B cell (primary cell): ENCODE measurements around the gene TNFRSF12A. TPM values are rescaled to one million over a fixed set of nuclear protein-coding genes. Genes with fewer than 3 reads are reported as not detected.

ENCODE experiments used
- ATAC-seq: fragments of 200-7000 bp; cut with Tn5 transposase; one replicate; pipeline ENCODE4 v1.10.0; 2021; ENCODE audit warnings: low read depth, mild to moderate bottlenecking, moderate number of reproducible peaks, moderate library complexity
- CTCF ChIA-PET: fragments of 350-600 bp; sonication (Branson Sonifier 250); formaldehyde crosslinking; loops from one replicate; lab custom pipeline; 2021; ENCODE audit warnings: antibody characterized with exemption, inconsistent platforms; lab: Charles Lee
- POLR2A ChIA-PET: fragments of 350-600 bp; sonication (Branson Sonifier 250); formaldehyde crosslinking; loops from one replicate; lab custom pipeline; 2021; ENCODE audit warnings: antibody characterized with exemption; lab: Charles Lee
- DNase-seq: peaks from one replicate; pipeline ENCODE4 v3.0.0; 2013
- H2AFZ ChIP-seq: 2 replicates; pipeline ENCODE4 v1.6.1; 2012; ENCODE audit warnings: mild to moderate bottlenecking, low read depth, low read length; ENCODE audit not compliant: insufficient read depth, poor library complexity, severe bottlenecking
- H3K27ac ChIP-seq, 2 donors: 1 replicate in 1 of 2; 2 replicates in 1 of 2; pipeline ENCODE4 v1.5.1; 2012 to 2013; ENCODE audit warnings: low read length in 2 of 2, mild to moderate bottlenecking in 2 of 2, moderate library complexity in 1 of 2
- H3K27me3 ChIP-seq, 4 experiments: fragments of 200-600 bp in 1 of 4; sonication (generic) in 1 of 4; replicated peaks in 1 of 4; 1 replicate in 2 of 4; 2 replicates in 2 of 4; pipeline versions ENCODE4 v1.6.1 to v1.7.0; 2013 to 2016; ENCODE audit warnings: low read length in 3 of 4, mild to moderate bottlenecking in 2 of 4, mixed read lengths in 1 of 4, moderate library complexity in 1 of 4; ENCODE audit not compliant: insufficient read depth in 4 of 4, control insufficient read depth in 3 of 4; ENCODE audit errors: control extremely low read depth in 1 of 4
- H3K36me3 ChIP-seq, 2 experiments: replicated peaks in 1 of 2; 1 replicate in 1 of 2; 2 replicates in 1 of 2; pipeline versions ENCODE4 v1.6.1 to v1.7.1; 2013; ENCODE audit warnings: low read length in 1 of 2; ENCODE audit not compliant: insufficient read depth in 2 of 2, control insufficient read depth in 1 of 2; ENCODE audit errors: control extremely low read depth in 1 of 2, extremely low read depth in 1 of 2
- H3K4me1 ChIP-seq, 2 donors: fragments of 200-600 bp in 1 of 2; sonication (generic) in 1 of 2; 1 replicate in 1 of 2; 2 replicates in 1 of 2; pipeline versions ENCODE4 v1.5.1 to v1.6.1; 2013 to 2017; ENCODE audit warnings: low read length in 2 of 2; ENCODE audit not compliant: control insufficient read depth in 2 of 2, insufficient read depth in 2 of 2
- H3K4me2 ChIP-seq: replicated peaks from 2 replicates; pipeline ENCODE3; 2012; ENCODE audit warnings: mild to moderate bottlenecking, low read depth, low read length; ENCODE audit not compliant: poor library complexity, severe bottlenecking
- H3K4me3 ChIP-seq, 5 experiments: fragments of 200-600 bp in 1 of 5; sonication (generic) in 1 of 5; 1 replicate in 3 of 5; 2 replicates in 2 of 5; pipeline versions ENCODE4 v1.5.1 to v1.7.0; 2011 to 2016; ENCODE audit warnings: low read length in 4 of 5, mild to moderate bottlenecking in 4 of 5, low read depth in 2 of 5, control low read depth in 1 of 5, moderate library complexity in 1 of 5; ENCODE audit not compliant: insufficient read depth in 1 of 5; ENCODE audit errors: control extremely low read depth in 1 of 5, extremely low read depth in 1 of 5
- H3K79me2 ChIP-seq: fragments of 200-600 bp; sonication (generic); one replicate; pipeline ENCODE4 v1.6.0; 2016; ENCODE audit warnings: low read length; ENCODE audit not compliant: control insufficient read depth, insufficient read depth
- H3K9ac ChIP-seq: fragments of 200-600 bp; sonication (generic); 2 replicates; pipeline ENCODE4 v1.6.1; 2017; ENCODE audit warnings: mild to moderate bottlenecking, low read length, moderate library complexity
- H3K9me3 ChIP-seq, 3 donors: one replicate each; pipeline versions ENCODE4 v1.6.1 to v1.7.1; 2013; ENCODE audit warnings: low read length in 2 of 3; ENCODE audit not compliant: control insufficient read depth in 2 of 3, insufficient read depth in 1 of 3; ENCODE audit errors: control extremely low read depth in 1 of 3
- H4K20me1 ChIP-seq: 2 replicates; pipeline ENCODE4 v1.6.0; 2012; ENCODE audit warnings: mild to moderate bottlenecking, low read length; ENCODE audit not compliant: insufficient read depth, control insufficient read depth, poor library complexity, severe bottlenecking
- H3K27ac Mint-ChIP-seq: one replicate; pipeline ENCODE4 v1.8.0; 2021; ENCODE audit warnings: mixed read lengths
- H3K27me3 Mint-ChIP-seq: one replicate; pipeline ENCODE4 v1.8.0; 2021; ENCODE audit warnings: mixed read lengths
- H3K4me1 Mint-ChIP-seq: one replicate; pipeline ENCODE4 v1.8.0; 2021; ENCODE audit warnings: mixed read lengths
- H3K4me3 Mint-ChIP-seq: one replicate; pipeline ENCODE4 v1.8.0; 2021; ENCODE audit warnings: mixed read lengths
- H3K9me3 Mint-ChIP-seq: one replicate; pipeline ENCODE4 v1.8.0; 2022; ENCODE audit warnings: mixed read lengths; ENCODE audit not compliant: insufficient read depth
- EZH2 ChIP-seq: IDR thresholded peaks from 2 replicates; pipeline ENCODE4 v1.6.1; 2012; ENCODE audit warnings: borderline replicate concordance, low read depth, mild to moderate bottlenecking, moderate library complexity, low read length; ENCODE audit not compliant: insufficient read depth, poor library complexity, severe bottlenecking
- WGBS: methylation state at CpG from one replicate; pipeline ENCODE4 v1.1.5; 2013; ENCODE audit warnings: missing lambda C conversion rate; ENCODE audit not compliant: insufficient coverage; 5-methylcytosine and 5-hydroxymethylcytosine counted together
- intact Hi-C: fragments of 100-400 bp; cut with micrococcal nuclease; formaldehyde crosslinking; loops from one replicate; pipeline ENCODE4 v1.10.0; 2022
- polyA plus RNA-seq: library from polyadenylated mRNA; depleted of rRNA; stranded (reverse); fragments of >200 nt; gene quantifications from 2 replicates; pipeline ENCODE4 v1.2.3, GENCODE V29; 2012
- total RNA-seq, 2 donors: library from RNA; stranded (reverse); fragments of 120-200 nt in 1 of 2; gene quantifications; 1 replicate in 1 of 2; 2 replicates in 1 of 2; pipeline versions ENCODE4 v1.2.3 to v1.2.4, GENCODE V29; 2013 to 2022
- TF ChIP-seq, protein P1 (sequence below): fragments of 200-600 bp; IDR thresholded peaks from one replicate; pipeline ENCODE4 v1.8.0; 2022; ENCODE audit warnings: antibody characterized with exemption, mild to moderate bottlenecking

The TNFRSF12A gene
- total and polyA plus RNA-seq, 2 donors (not counting 1 experiment from before 2014, with no cell fraction given), result 0.61 to 1.3 TPM

GRCh38 chr16:2996298-2996697 is 23.9 kb upstream of the TNFRSF12A start:
- Mint-ChIP-seq H3K9me3 (no peaks in the 10 kb centered on the region), H3K4me1 (no peaks in the 10 kb centered on the region), H3K4me3 (no peak overlapping the region), H3K27ac (no peak overlapping the region), H3K27me3 (no peaks in the 10 kb centered on the region)
- POLR2A ChIA-PET, result no interaction called here
- Histone ChIP-seq H3K4me3 (no peak overlapping the region), H3K27ac (no peak overlapping the region), H3K79me2 (no peaks in the 10 kb centered on the region), H2AFZ (no peak overlapping the region), H3K9ac (no peak overlapping the region), H3K27me3 (peaks cover 0 to 3% (median 0%) of the 10 kb centered on the region in 4 experiments), H4K20me1 (no peaks in the 10 kb centered on the region), H3K36me3 (no peaks in the 10 kb centered on the region), H3K4me2 (no peak overlapping the region), H3K9me3 (no peaks in the 10 kb centered on the region), H3K4me1 (no peaks in the 10 kb centered on the region)
- TF ChIP-seq, protein P1, sequence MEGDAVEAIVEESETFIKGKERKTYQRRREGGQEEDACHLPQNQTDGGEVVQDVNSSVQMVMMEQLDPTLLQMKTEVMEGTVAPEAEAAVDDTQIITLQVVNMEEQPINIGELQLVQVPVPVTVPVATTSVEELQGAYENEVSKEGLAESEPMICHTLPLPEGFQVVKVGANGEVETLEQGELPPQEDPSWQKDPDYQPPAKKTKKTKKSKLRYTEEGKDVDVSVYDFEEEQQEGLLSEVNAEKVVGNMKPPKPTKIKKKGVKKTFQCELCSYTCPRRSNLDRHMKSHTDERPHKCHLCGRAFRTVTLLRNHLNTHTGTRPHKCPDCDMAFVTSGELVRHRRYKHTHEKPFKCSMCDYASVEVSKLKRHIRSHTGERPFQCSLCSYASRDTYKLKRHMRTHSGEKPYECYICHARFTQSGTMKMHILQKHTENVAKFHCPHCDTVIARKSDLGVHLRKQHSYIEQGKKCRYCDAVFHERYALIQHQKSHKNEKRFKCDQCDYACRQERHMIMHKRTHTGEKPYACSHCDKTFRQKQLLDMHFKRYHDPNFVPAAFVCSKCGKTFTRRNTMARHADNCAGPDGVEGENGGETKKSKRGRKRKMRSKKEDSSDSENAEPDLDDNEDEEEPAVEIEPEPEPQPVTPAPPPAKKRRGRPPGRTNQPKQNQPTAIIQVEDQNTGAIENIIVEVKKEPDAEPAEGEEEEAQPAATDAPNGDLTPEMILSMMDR, result no peak
- no peak for TF ChIP-seq EZH2
- ATAC-seq (no peak), DNase-seq (no peak)
- WGBS, result 92% methylated on average over 11 of the region's 13 CpGs
- CTCF ChIA-PET, result interaction anchor here (0.8 kb wide), 1 partner anchor 99 kb away, joined by 3 read pairs; no protein-coding TSS in a partner anchor
- intact Hi-C loops, result no loop called here

- H3K4me1 Mint-ChIP-seq, result peaks cover 5% of the 10 kb centered on the region
- no peak overlapping the region for H3K9ac ChIP-seq
These were observed 20.2 kb upstream of the TNFRSF12A start for GRCh38 chr16:2999929-3000328.

More at GRCh38 chr16:2999929-3000328, 20.2 kb upstream of the TNFRSF12A start:
- no peaks in the 10 kb centered on the region for H3K36me3 ChIP-seq
- no peak overlapping the region for H3K27ac ChIP-seq
- 89% methylated on average over 5 of the region's 6 CpGs for WGBS
- no peaks in the 10 kb centered on the region for H4K20me1 ChIP-seq
- DNase-seq (no peak), ATAC-seq (no peak)
- peaks cover 2 to 7% of the 10 kb centered on the region in 2 donors for H3K4me1 ChIP-seq
- TF ChIP-seq, protein P1, result no peak
- no peak for TF ChIP-seq EZH2
- H3K27me3 Mint-ChIP-seq, result peaks cover 2% of the 10 kb centered on the region
- POLR2A ChIA-PET, result no interaction called here
- no peak overlapping the region for H3K27ac Mint-ChIP-seq
- no peak overlapping the region for H3K4me3 ChIP-seq
- H3K4me2 ChIP-seq, result no peak overlapping the region
- intact Hi-C loops, result no loop called here
- H3K4me3 Mint-ChIP-seq, result no peak overlapping the region
- peaks cover 0 to 5% (median 0%) of the 10 kb centered on the region in 4 experiments for H3K27me3 ChIP-seq
- H2AFZ ChIP-seq, result no peak overlapping the region
- CTCF ChIA-PET, result interaction anchor here (9.6 kb wide), 1 partner anchor 29 kb away, joined by 213 read pairs; no protein-coding TSS in a partner anchor
- H3K79me2 ChIP-seq, result no peaks in the 10 kb centered on the region
- no peaks in the 10 kb centered on the region for H3K9me3 Mint-ChIP-seq
- peaks cover 0 to 5% (median 0%) of the 10 kb centered on the region in 3 donors for H3K9me3 ChIP-seq
